Measurements from ENCODE around the gene PIK3R1. TPM values are rescaled to one million over a fixed set of nuclear protein-coding genes. Genes with fewer than 3 reads are reported as not detected.

Gene PIK3R1
- total RNA-seq, 2 donors from 2014 or later: 32.4 to 58.7 TPM

DNA sequence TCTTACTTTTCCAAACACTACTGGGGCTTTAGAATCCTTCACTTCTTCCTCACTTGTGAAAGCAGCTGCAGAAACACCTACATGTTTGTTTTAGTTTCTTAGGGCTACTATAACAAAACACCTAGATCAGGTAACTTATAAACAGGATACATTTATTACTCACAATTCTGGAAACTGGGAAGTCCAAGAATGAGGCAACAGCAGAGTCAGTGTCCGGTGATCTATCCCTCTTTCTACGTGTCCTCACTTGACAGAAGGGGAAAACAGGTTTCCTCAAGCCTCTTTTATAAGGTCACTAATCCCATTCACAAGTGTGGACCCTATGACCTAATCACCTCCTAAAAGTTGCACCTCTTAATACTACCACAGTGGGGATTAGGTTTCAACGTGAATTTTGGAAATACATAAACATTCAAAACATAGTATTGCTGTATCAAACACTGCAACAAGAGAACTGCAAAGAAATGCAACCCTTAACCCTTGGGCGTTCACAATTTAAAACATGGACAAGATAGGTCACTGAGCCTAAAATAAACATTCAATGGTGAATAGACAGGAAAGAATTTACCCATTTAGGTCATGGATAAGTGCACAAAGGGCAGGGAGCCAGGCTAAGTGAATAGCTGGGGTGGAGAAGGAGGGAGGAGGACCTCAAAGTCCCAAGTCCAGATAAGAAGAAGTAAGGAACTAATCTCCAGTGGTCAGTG, 104.3 kb downstream of the PIK3R1 start:
- no peaks in the 10 kb centered on the region for H3K9me3 ChIP-seq
- ATAC-seq: no peak
- H3K27ac ChIP-seq: no peak overlapping the region
- H3K27me3 ChIP-seq: no peaks in the 10 kb centered on the region
- intact Hi-C loops (cut with DNase I): no loop called here
- DNase-seq: no peak
- WGBS, 2 donors: 75 to 77% methylated on average over 4 of the region's 4 CpGs
- H3K36me3 ChIP-seq (replicated peaks in 1 of 2; ENCODE audit: insufficient read depth in 1 of 2, low read depth in 2 of 2): no peaks in the 10 kb centered on the region
- H3K4me3 ChIP-seq: no peak overlapping the region
- TF ChIP-seq POLR2A (IDR thresholded peaks at IDR 0.05): no peak
- TF ChIP-seq, protein P1, sequence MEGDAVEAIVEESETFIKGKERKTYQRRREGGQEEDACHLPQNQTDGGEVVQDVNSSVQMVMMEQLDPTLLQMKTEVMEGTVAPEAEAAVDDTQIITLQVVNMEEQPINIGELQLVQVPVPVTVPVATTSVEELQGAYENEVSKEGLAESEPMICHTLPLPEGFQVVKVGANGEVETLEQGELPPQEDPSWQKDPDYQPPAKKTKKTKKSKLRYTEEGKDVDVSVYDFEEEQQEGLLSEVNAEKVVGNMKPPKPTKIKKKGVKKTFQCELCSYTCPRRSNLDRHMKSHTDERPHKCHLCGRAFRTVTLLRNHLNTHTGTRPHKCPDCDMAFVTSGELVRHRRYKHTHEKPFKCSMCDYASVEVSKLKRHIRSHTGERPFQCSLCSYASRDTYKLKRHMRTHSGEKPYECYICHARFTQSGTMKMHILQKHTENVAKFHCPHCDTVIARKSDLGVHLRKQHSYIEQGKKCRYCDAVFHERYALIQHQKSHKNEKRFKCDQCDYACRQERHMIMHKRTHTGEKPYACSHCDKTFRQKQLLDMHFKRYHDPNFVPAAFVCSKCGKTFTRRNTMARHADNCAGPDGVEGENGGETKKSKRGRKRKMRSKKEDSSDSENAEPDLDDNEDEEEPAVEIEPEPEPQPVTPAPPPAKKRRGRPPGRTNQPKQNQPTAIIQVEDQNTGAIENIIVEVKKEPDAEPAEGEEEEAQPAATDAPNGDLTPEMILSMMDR (IDR thresholded peaks at IDR 0.05): no peak
- H3K4me1 ChIP-seq: no peaks in the 10 kb centered on the region

GRCh38 chr5:68320413-68320986, 104.9 kb downstream of the PIK3R1 start:
- Histone ChIP-seq H3K36me3 (replicated peaks in 1 of 2; ENCODE audit: insufficient read depth in 1 of 2, low read depth in 2 of 2) (no peaks in the 10 kb centered on the region), H3K9me3 (no peaks in the 10 kb centered on the region), H3K27ac (no peak overlapping the region), H3K27me3 (no peaks in the 10 kb centered on the region), H3K4me1 (no peaks in the 10 kb centered on the region), H3K4me3 (no peak overlapping the region)
- WGBS, 2 donors: 74 to 81% methylated on average over 5 of the region's 5 CpGs
- intact Hi-C loops (cut with DNase I): no loop called here
- no peak for TF ChIP-seq POLR2A (IDR thresholded peaks at IDR 0.05)
- TF ChIP-seq, protein P1 (IDR thresholded peaks at IDR 0.05): no peak
- DNase-seq (no peak), ATAC-seq (no peak)

DNA sequence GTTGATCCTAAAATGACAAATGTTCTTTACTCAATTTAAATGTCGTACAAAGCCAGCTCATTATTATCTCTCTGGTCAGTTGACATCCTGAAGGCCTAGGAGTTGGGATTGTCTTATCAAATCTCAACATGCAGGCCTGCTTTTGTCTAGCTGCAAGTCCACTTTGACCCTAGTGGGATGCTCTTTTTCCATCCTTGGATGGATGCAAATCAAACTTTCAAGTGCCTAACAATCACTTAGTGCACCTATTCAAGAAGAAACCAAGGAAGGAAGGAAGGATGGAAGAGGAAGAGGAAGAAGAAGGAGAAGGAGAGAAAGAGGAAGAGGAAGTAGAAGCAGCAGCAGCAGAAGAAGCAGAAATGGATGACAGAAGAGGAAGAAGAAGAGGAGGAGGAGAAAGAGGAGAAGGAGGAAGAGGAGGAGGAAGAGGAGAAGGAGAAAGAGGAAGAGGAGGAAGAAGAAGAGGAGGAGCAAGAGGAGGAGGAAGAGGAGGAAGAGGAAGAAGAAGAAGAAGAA, 109.6 kb downstream of the PIK3R1 start:
- Histone ChIP-seq H3K27ac (no peak overlapping the region), H3K9me3 (no peaks in the 10 kb centered on the region), H3K4me3 (no peak overlapping the region), H3K27me3 (no peaks in the 10 kb centered on the region), H3K36me3 (replicated peaks in 1 of 2; ENCODE audit: insufficient read depth in 1 of 2, low read depth in 2 of 2) (no peaks in the 10 kb centered on the region), H3K4me1 (no peaks in the 10 kb centered on the region)
- TF ChIP-seq POLR2A (IDR thresholded peaks at IDR 0.05): no peak
- TF ChIP-seq, protein P1 (IDR thresholded peaks at IDR 0.05): no peak
- 67 to 80% methylated on average over 1 of the region's 1 CpG for WGBS, 2 donors
- ATAC-seq (no peak), DNase-seq (no peak)
- intact Hi-C loops (cut with DNase I): no loop called here

GRCh38 chr5:68329554-68330255, 114.1 kb downstream of the PIK3R1 start:
- DNase-seq (no peak), ATAC-seq (no peak)
- no peak for TF ChIP-seq POLR2A (IDR thresholded peaks at IDR 0.05)
- TF ChIP-seq, protein P1 (IDR thresholded peaks at IDR 0.05): no peak
- Histone ChIP-seq H3K27ac (no peak overlapping the region), H3K4me1 (peaks cover 11% of the 10 kb centered on the region), H3K36me3 (replicated peaks in 1 of 2; ENCODE audit: insufficient read depth in 1 of 2, low read depth in 2 of 2) (no peaks in the 10 kb centered on the region), H3K27me3 (no peaks in the 10 kb centered on the region), H3K9me3 (no peaks in the 10 kb centered on the region), H3K4me3 (no peak overlapping the region)
- intact Hi-C loops (cut with DNase I): no loop called here
- 65 to 66% methylated on average over 6 of the region's 6 CpGs for WGBS, 2 donors

Measured in body of pancreas (tissue), 4 donors.